A673 (cell line): ENCODE data around the gene BAZ1A. TPM values are rescaled to one million over a fixed set of nuclear protein-coding genes. Genes with fewer than 3 reads are reported as not detected.

ENCODE experiments used
- Bru-seq: library from RNA; stranded (reverse); fragments of 400-500 nt; gene quantifications from one replicate; lab custom pipeline; 2021; lab: Mats Ljungman, UMichigan
- BruChase-seq, 2 experiments: library from RNA; stranded (reverse); fragments of 400-500 nt; gene quantifications; one replicate each; lab custom pipeline; 2021; lab: Mats Ljungman, UMichigan
- BruUV-seq: library from RNA; stranded (reverse); fragments of 400-500 nt; replicated peaks from 2 replicates; lab custom pipeline; 2021; lab: Mats Ljungman, UMichigan
- CTCF ChIA-PET: fragments of 300-600 bp; sonication (Branson Sonifier 250); formaldehyde crosslinking; loops from one replicate; lab custom pipeline; 2022; ENCODE audit warnings: antibody characterized with exemption; lab: Charles Lee
- POLR2A ChIA-PET: fragments of 300-600 bp; sonication (Branson Sonifier 250); formaldehyde crosslinking; loops from one replicate; lab custom pipeline; 2022; ENCODE audit warnings: antibody characterized with exemption; ENCODE audit not compliant: low non-redundant PET; lab: Charles Lee
- DNase-seq: peaks from one replicate; pipeline ENCODE4 v3.0.0-alpha.2; 2015; ENCODE audit warnings: low spot score
- H3K27ac ChIP-seq: fragments of 200-600 bp; sonication (generic); 2 replicates; pipeline ENCODE4 v1.5.1; 2016; ENCODE audit warnings: mixed run types, low read depth, mild to moderate bottlenecking, mixed read lengths, antibody characterized with exemption, low read length; ENCODE audit not compliant: poor library complexity, severe bottlenecking
- H3K27me3 ChIP-seq: fragments of 200-600 bp; sonication (generic); replicated peaks from 2 replicates; pipeline ENCODE4 v1.6.1; 2017; ENCODE audit warnings: mixed run types, low read depth, mild to moderate bottlenecking, mixed read lengths, antibody characterized with exemption, low read length; ENCODE audit not compliant: insufficient read depth, poor library complexity
- H3K36me3 ChIP-seq: fragments of 200-600 bp; sonication (generic); 2 replicates; pipeline ENCODE4 v1.6.1; 2016; ENCODE audit warnings: mixed run types, mild to moderate bottlenecking, mixed read lengths, antibody characterized with exemption, low read length; ENCODE audit not compliant: insufficient read depth, poor library complexity, severe bottlenecking
- H3K4me1 ChIP-seq: fragments of 200-600 bp; sonication (generic); 2 replicates; pipeline ENCODE4 v1.6.1; 2017; ENCODE audit warnings: mixed run types, mild to moderate bottlenecking, mixed read lengths, antibody characterized with exemption, low read length; ENCODE audit not compliant: insufficient read depth, poor library complexity, severe bottlenecking
- H3K4me3 ChIP-seq: fragments of 200-600 bp; sonication (generic); 2 replicates; pipeline ENCODE4 v1.5.1; 2016; ENCODE audit warnings: low read depth, mixed run types, mild to moderate bottlenecking, mixed read lengths, low read length; ENCODE audit not compliant: poor library complexity, severe bottlenecking
- H3K9me3 ChIP-seq: fragments of 200-600 bp; sonication (generic); 2 replicates; pipeline ENCODE4 v1.6.1; 2016; ENCODE audit warnings: mixed run types, low read depth, mild to moderate bottlenecking, mixed read lengths, antibody characterized with exemption, low read length; ENCODE audit not compliant: poor library complexity, severe bottlenecking
- EZH2 ChIP-seq: fragments of 200-600 bp; sonication (generic); IDR thresholded peaks from 2 replicates; pipeline ENCODE4 v1.6.1; 2017; ENCODE audit warnings: borderline replicate concordance, low read depth, mild to moderate bottlenecking, mixed read lengths, antibody characterized with exemption, low read length; ENCODE audit not compliant: poor library complexity, severe bottlenecking
- intact Hi-C: fragments of 100-400 bp; cut with micrococcal nuclease; formaldehyde crosslinking; loops from one replicate; pipeline ENCODE4 v1.10.0; 2022; ENCODE audit not compliant: unreplicated experiment
- long read RNA-seq: library from polyadenylated mRNA; stranded (forward); transcript quantifications from one replicate; pipeline ENCODE4 v2.0.0, GENCODE V29; 2022
- total RNA-seq: library from RNA; stranded (reverse); gene quantifications from 2 replicates; pipeline ENCODE4 v1.2.3, GENCODE V29; 2021
- TF ChIP-seq, protein P1 (sequence below): fragments of 300-800, 200-600 bp; sonication (generic); conservative IDR thresholded peaks from 2 replicates; pipeline ENCODE4 v1.5.1; 2017; ENCODE audit warnings: low read depth, mild to moderate bottlenecking, antibody characterized with exemption, low read length, moderate library complexity, mixed read lengths

Gene BAZ1A, protein sequence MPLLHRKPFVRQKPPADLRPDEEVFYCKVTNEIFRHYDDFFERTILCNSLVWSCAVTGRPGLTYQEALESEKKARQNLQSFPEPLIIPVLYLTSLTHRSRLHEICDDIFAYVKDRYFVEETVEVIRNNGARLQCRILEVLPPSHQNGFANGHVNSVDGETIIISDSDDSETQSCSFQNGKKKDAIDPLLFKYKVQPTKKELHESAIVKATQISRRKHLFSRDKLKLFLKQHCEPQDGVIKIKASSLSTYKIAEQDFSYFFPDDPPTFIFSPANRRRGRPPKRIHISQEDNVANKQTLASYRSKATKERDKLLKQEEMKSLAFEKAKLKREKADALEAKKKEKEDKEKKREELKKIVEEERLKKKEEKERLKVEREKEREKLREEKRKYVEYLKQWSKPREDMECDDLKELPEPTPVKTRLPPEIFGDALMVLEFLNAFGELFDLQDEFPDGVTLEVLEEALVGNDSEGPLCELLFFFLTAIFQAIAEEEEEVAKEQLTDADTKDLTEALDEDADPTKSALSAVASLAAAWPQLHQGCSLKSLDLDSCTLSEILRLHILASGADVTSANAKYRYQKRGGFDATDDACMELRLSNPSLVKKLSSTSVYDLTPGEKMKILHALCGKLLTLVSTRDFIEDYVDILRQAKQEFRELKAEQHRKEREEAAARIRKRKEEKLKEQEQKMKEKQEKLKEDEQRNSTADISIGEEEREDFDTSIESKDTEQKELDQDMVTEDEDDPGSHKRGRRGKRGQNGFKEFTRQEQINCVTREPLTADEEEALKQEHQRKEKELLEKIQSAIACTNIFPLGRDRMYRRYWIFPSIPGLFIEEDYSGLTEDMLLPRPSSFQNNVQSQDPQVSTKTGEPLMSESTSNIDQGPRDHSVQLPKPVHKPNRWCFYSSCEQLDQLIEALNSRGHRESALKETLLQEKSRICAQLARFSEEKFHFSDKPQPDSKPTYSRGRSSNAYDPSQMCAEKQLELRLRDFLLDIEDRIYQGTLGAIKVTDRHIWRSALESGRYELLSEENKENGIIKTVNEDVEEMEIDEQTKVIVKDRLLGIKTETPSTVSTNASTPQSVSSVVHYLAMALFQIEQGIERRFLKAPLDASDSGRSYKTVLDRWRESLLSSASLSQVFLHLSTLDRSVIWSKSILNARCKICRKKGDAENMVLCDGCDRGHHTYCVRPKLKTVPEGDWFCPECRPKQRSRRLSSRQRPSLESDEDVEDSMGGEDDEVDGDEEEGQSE (N-terminal part only)
- total RNA-seq (70.3 and 71.5 TPM in 2 replicates), Bru-seq, nascent RNA (percentile 92 among the genes with signal in this experiment), BruChase-seq, experiment 1, labeled RNA remaining after a 2-hour chase (percentile 88 among the genes with signal in this experiment), BruChase-seq, experiment 2, labeled RNA remaining after a 6-hour chase (percentile 91 among the genes with signal in this experiment)
- long read RNA-seq, full-length matches to known transcripts: 30 of 83 reads
- long read RNA-seq, partial matches to known transcripts: 38 of 83 reads
- long read RNA-seq, other reads (novel, unspliced or antisense): 15 of 83 reads

DNA sequence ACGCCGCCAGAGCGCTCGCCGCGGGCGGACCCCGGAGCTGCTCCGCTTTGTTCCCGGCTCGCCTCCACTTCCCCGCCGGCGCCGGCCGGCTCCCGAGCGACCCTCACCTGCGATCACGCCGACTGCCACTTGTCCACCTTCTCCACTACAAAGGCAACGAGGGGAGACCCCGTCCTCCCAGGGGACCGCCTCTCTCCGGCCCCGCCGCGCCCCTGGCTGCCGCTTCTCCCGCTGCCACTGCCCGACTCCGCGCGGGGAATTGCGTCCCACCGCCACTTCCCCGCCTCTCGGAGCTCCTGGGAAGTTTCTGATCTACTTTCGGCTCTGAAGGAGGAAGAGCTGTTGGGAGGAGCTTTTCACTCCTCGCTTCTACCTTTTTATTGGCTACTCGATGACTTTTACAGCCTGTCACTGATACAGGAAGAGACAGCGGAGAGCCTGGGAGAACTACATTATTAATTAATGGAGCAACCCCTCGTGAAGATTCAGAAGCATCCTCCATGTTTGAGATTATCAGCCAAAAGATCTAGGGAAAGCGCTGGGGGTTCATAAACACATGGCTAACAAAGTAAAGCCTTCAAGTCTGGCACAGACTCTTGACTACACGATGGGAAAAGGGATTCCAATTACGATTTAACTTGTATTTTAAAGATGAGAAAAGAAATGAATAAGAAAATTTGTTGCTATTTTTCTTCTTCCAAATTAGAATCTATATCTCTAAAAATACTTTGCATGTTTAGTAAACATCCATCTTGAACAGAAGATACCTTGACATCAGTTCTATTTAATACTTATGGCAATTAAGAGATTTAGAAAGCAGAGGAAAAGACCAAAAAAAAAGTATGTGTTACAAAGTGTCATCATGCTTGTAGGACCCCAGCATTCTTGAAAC lies at the start of gene BAZ1A:
TSS of gene BAZ1A (minus strand) at position 330 of the 892 bp plus-strand sequence. CDS start 756 bp downstream, outside the sequence.
- H3K4me3 ChIP-seq: peak within 1 kb of the TSS; percentile 88
- ChIA-PET CTCF (no interaction called here), POLR2A (interaction anchor here (0.6 to 0.7 kb wide), 3 partner anchors 414 to 939 kb away, joined by 3 to 13 read pairs (median 3); no protein-coding TSS in a partner anchor)
- H3K27me3 ChIP-seq: no peaks in the 10 kb centered on the region
- peaks cover 14% of the 10 kb centered on the region for H3K4me1 ChIP-seq
- no peak for TF ChIP-seq EZH2
- TF ChIP-seq, protein P1, sequence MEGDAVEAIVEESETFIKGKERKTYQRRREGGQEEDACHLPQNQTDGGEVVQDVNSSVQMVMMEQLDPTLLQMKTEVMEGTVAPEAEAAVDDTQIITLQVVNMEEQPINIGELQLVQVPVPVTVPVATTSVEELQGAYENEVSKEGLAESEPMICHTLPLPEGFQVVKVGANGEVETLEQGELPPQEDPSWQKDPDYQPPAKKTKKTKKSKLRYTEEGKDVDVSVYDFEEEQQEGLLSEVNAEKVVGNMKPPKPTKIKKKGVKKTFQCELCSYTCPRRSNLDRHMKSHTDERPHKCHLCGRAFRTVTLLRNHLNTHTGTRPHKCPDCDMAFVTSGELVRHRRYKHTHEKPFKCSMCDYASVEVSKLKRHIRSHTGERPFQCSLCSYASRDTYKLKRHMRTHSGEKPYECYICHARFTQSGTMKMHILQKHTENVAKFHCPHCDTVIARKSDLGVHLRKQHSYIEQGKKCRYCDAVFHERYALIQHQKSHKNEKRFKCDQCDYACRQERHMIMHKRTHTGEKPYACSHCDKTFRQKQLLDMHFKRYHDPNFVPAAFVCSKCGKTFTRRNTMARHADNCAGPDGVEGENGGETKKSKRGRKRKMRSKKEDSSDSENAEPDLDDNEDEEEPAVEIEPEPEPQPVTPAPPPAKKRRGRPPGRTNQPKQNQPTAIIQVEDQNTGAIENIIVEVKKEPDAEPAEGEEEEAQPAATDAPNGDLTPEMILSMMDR: no peak
- H3K9me3 ChIP-seq: no peaks in the 10 kb centered on the region
- H3K27ac ChIP-seq: peak within 1 kb of the TSS; percentile 98
- H3K36me3 ChIP-seq: peaks cover 5% of the 10 kb centered on the region
- BruUV-seq: TSS peak; percentile 84
- DNase-seq: peak; percentile 96
- intact Hi-C loops: loop anchor here (2.0 kb wide), 1 partner anchor 106 kb away; no protein-coding TSS in a partner anchor

GRCh38 chr14:34920339-34920738 lies 45.2 kb upstream of the BAZ1A start:
- no TSS peak for BruUV-seq

More at GRCh38 chr14:34920339-34920738, 45.2 kb upstream of the BAZ1A start:
- Histone ChIP-seq H3K9me3 (no peaks in the 10 kb centered on the region), H3K36me3 (no peaks in the 10 kb centered on the region), H3K27ac (no peak overlapping the region), H3K4me1 (no peaks in the 10 kb centered on the region), H3K27me3 (no peaks in the 10 kb centered on the region), H3K4me3 (no peak overlapping the region)
- CTCF ChIA-PET: no interaction called here
- TF ChIP-seq, protein P1: no peak
- TF ChIP-seq EZH2: no peak
- intact Hi-C loops: no loop called here
- POLR2A ChIA-PET: no interaction called here
- no peak for DNase-seq
